ENCODE measurements around the gene KIF1B. TPM values are rescaled to one million over a fixed set of nuclear protein-coding genes. Genes with fewer than 3 reads are reported as not detected.

KIF1B gene
- total RNA-seq, 1 experiment from 2014 or later: 33.0 TPM

DNA sequence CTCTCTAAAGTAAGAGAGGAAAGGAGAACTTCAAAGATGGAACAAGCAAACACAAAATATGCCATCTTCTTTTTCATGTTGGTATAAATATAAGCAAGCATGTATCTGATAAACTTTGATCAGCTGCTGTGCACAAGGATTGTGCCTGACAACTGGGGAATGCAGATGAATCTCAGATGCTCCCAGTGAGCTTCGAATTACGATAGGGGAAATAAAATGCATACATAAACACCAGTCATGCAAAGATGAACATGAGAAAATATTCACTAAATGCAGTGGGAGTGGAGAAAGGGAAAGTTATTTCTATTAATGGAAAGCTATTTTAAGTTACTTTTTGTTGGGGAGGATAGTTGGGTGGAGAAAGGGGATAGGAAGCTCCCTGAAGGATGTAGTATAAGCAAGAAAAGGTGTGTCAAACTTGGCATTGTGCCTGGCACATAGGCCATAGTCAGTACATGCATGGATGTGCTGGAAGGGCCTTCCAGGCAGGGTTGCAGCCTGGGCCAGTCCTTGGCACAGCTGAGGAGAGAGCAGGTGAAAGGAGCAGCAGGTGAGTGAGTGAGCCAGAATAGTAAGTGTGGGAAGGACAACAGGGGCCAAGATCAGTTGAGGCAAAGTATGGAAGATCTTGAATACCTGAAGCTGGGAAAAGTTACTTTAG is 130.7 kb downstream of the KIF1B start:
- H3K27ac ChIP-seq (ENCODE audit: low read length): no peak overlapping the region
- in situ Hi-C loops (cut with HindIII; ENCODE audit: low pct_unique_long_range_greater_than_20kb, low sequenced_read_pairs): no loop called here
- BruUV-seq (replicated peaks): no TSS peak
- ATAC-seq: no peak
- H3K9me3 ChIP-seq (ENCODE audit: control insufficient read depth, insufficient read depth, low read depth, low read length): no peaks in the 10 kb centered on the region
- H3K4me3 ChIP-seq (ENCODE audit: low read depth in 2 of 2, low read length in 2 of 2): no peak overlapping the region
- H3K4me1 ChIP-seq (ENCODE audit: control insufficient read depth, insufficient read depth, low read length): no peaks in the 10 kb centered on the region
- no peak for DNase-seq (ENCODE audit: low read depth, low spot score)
- TF ChIP-seq TCF7L2 (IDR thresholded peaks at IDR 0.05; ENCODE audit: low read depth, low read length): no peak
- no peak for TF ChIP-seq POLR2AphosphoS5 (IDR thresholded peaks at IDR 0.05; ENCODE audit: low read depth, low read length)
- TF ChIP-seq, protein P1, sequence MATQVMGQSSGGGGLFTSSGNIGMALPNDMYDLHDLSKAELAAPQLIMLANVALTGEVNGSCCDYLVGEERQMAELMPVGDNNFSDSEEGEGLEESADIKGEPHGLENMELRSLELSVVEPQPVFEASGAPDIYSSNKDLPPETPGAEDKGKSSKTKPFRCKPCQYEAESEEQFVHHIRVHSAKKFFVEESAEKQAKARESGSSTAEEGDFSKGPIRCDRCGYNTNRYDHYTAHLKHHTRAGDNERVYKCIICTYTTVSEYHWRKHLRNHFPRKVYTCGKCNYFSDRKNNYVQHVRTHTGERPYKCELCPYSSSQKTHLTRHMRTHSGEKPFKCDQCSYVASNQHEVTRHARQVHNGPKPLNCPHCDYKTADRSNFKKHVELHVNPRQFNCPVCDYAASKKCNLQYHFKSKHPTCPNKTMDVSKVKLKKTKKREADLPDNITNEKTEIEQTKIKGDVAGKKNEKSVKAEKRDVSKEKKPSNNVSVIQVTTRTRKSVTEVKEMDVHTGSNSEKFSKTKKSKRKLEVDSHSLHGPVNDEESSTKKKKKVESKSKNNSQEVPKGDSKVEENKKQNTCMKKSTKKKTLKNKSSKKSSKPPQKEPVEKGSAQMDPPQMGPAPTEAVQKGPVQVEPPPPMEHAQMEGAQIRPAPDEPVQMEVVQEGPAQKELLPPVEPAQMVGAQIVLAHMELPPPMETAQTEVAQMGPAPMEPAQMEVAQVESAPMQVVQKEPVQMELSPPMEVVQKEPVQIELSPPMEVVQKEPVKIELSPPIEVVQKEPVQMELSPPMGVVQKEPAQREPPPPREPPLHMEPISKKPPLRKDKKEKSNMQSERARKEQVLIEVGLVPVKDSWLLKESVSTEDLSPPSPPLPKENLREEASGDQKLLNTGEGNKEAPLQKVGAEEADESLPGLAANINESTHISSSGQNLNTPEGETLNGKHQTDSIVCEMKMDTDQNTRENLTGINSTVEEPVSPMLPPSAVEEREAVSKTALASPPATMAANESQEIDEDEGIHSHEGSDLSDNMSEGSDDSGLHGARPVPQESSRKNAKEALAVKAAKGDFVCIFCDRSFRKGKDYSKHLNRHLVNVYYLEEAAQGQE (IDR thresholded peaks at IDR 0.05; ENCODE audit: insufficient read depth in 1 of 2, low read depth in 2 of 2, low read length in 1 of 2): no peak
- TF ChIP-seq, protein P2, sequence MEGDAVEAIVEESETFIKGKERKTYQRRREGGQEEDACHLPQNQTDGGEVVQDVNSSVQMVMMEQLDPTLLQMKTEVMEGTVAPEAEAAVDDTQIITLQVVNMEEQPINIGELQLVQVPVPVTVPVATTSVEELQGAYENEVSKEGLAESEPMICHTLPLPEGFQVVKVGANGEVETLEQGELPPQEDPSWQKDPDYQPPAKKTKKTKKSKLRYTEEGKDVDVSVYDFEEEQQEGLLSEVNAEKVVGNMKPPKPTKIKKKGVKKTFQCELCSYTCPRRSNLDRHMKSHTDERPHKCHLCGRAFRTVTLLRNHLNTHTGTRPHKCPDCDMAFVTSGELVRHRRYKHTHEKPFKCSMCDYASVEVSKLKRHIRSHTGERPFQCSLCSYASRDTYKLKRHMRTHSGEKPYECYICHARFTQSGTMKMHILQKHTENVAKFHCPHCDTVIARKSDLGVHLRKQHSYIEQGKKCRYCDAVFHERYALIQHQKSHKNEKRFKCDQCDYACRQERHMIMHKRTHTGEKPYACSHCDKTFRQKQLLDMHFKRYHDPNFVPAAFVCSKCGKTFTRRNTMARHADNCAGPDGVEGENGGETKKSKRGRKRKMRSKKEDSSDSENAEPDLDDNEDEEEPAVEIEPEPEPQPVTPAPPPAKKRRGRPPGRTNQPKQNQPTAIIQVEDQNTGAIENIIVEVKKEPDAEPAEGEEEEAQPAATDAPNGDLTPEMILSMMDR (IDR thresholded peaks at IDR 0.05): no peak
- no peak for TF ChIP-seq SIN3A (IDR thresholded peaks at IDR 0.05; ENCODE audit: borderline replicate concordance, insufficient read depth, low read depth, low read length)
- ChIA-PET CTCF (no interaction called here), POLR2A (interaction anchor here (0.7 kb wide), 2 partner anchors 25 to 89 kb away, joined by 3 to 5 read pairs; partner anchors contain the start of gene CENPS)
- intact Hi-C loops (cut with micrococcal nuclease; ENCODE audit: unreplicated experiment): no loop called here
- no peaks in the 10 kb centered on the region for H3K27me3 ChIP-seq (ENCODE audit: control insufficient read depth, insufficient read depth, low read length)
- 0 out of 2 replicates have a peak, but pooled peaks cover 2% of the 10 kb centered on the region for H3K36me3 ChIP-seq (ENCODE audit: control insufficient read depth, insufficient read depth, low read length)

DNA sequence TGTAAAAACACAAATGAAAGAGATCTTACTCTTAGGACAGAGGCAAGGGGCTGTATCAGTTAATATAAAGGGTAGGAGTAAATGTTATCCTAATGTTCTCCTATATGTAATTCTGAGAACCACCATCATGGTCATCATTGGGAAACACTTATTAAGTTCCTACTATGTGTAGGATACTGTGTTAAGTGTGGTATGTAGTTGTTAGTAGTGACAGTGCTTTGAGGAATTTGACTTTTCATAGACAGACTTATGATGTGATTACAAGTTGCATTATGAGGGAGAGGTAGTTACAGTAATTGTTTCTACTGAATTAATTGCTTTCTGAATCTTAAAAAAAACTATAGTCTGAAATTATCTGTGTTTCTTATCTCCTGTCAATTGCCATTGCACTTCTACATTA is 136.7 kb downstream of the KIF1B start:
- in situ Hi-C loops (cut with HindIII; ENCODE audit: low pct_unique_long_range_greater_than_20kb, low sequenced_read_pairs) (no loop called here), intact Hi-C loops (cut with micrococcal nuclease; ENCODE audit: unreplicated experiment) (no loop called here)
- TF ChIP-seq, protein P2 (IDR thresholded peaks at IDR 0.05): no peak
- TF ChIP-seq, protein P1 (IDR thresholded peaks at IDR 0.05; ENCODE audit: insufficient read depth in 1 of 2, low read depth in 2 of 2, low read length in 1 of 2): no peak
- no peak for TF ChIP-seq SIN3A (IDR thresholded peaks at IDR 0.05; ENCODE audit: borderline replicate concordance, insufficient read depth, low read depth, low read length)
- TF ChIP-seq TCF7L2 (IDR thresholded peaks at IDR 0.05; ENCODE audit: low read depth, low read length): no peak
- no peak for TF ChIP-seq POLR2AphosphoS5 (IDR thresholded peaks at IDR 0.05; ENCODE audit: low read depth, low read length)
- ATAC-seq (no peak), DNase-seq (ENCODE audit: low read depth, low spot score) (no peak)
- ChIA-PET CTCF (no interaction called here), POLR2A (no interaction called here)
- no peaks in the 10 kb centered on the region for H3K27me3 ChIP-seq (ENCODE audit: control insufficient read depth, insufficient read depth, low read length)
- H3K9me3 ChIP-seq (ENCODE audit: control insufficient read depth, insufficient read depth, low read depth, low read length): no peaks in the 10 kb centered on the region
- H3K4me1 ChIP-seq (ENCODE audit: control insufficient read depth, insufficient read depth, low read length): no peaks in the 10 kb centered on the region
- no peak overlapping the region for H3K27ac ChIP-seq (ENCODE audit: low read length)
- BruUV-seq (replicated peaks): no TSS peak
- H3K36me3 ChIP-seq (ENCODE audit: control insufficient read depth, insufficient read depth, low read length): 0 out of 2 replicates have a peak, but pooled peaks cover 2% of the 10 kb centered on the region
- no peak overlapping the region for H3K4me3 ChIP-seq (ENCODE audit: low read depth in 2 of 2, low read length in 2 of 2)

Measured in Panc1 (cell line).